Measurements from ENCODE around the gene GPA33.

The GPA33 gene

GRCh38 chr1:167082511-167083027, 7.6 kb downstream of the GPA33 start:
- TF ChIP-seq EP300 (IDR thresholded peaks at IDR 0.05; ENCODE audit: borderline replicate concordance) (no peak), CEBPB (IDR thresholded peaks at IDR 0.05) (no peak)

- TF ChIP-seq RAD21 (IDR thresholded peaks at IDR 0.05; ENCODE audit: low read depth) (no peak), ZBTB7A (IDR thresholded peaks at IDR 0.05; ENCODE audit: low read depth) (no peak), CREB1 (IDR thresholded peaks at IDR 0.05; ENCODE audit: low read depth) (no peak), TCF12 (IDR thresholded peaks at IDR 0.05; ENCODE audit: low read depth) (no peak), EP300 (IDR thresholded peaks at IDR 0.05; ENCODE audit: borderline replicate concordance) (no peak), TAF1 (IDR thresholded peaks at IDR 0.05; ENCODE audit: low read depth) (no peak), EGR1 (IDR thresholded peaks at IDR 0.05) (no peak), MAX (IDR thresholded peaks at IDR 0.05) (no peak), TEAD4 (IDR thresholded peaks at IDR 0.05) (no peak), YY1 (IDR thresholded peaks at IDR 0.05; ENCODE audit: low read depth) (no peak), NFIC (IDR thresholded peaks at IDR 0.05) (no peak), CEBPB (IDR thresholded peaks at IDR 0.05) (no peak), USF1 (IDR thresholded peaks at IDR 0.05) (no peak), FOXM1 (IDR thresholded peaks at IDR 0.05; ENCODE audit: borderline replicate concordance, low read depth) (no peak)
Observed at GRCh38 chr1:167081594-167082156, 8.5 kb downstream of the GPA33 start.

- TF ChIP-seq TAF1 (IDR thresholded peaks at IDR 0.05; ENCODE audit: low read depth) (no peak), FOXM1 (IDR thresholded peaks at IDR 0.05; ENCODE audit: borderline replicate concordance, low read depth) (no peak), TEAD4 (IDR thresholded peaks at IDR 0.05) (no peak), CEBPB (IDR thresholded peaks at IDR 0.05) (no peak), CREB1 (IDR thresholded peaks at IDR 0.05; ENCODE audit: low read depth) (no peak), REST (IDR thresholded peaks at IDR 0.05; ENCODE audit: low read depth) (no peak), USF1 (IDR thresholded peaks at IDR 0.05) (no peak), MAX (IDR thresholded peaks at IDR 0.05) (no peak), EP300 (IDR thresholded peaks at IDR 0.05; ENCODE audit: borderline replicate concordance) (no peak), RAD21 (IDR thresholded peaks at IDR 0.05; ENCODE audit: low read depth) (no peak)
Observed at GRCh38 chr1:167077868-167078210, 12.3 kb downstream of the GPA33 start.

GRCh38 chr1:167077128-167077867, 12.9 kb downstream of the GPA33 start:
- TF ChIP-seq EP300 (IDR thresholded peaks at IDR 0.05; ENCODE audit: borderline replicate concordance) (no peak), TCF12 (IDR thresholded peaks at IDR 0.05; ENCODE audit: low read depth) (no peak), TEAD4 (IDR thresholded peaks at IDR 0.05) (0 out of 2 replicates have a peak, but pooled peaks have one; percentile 22)

- TF ChIP-seq EGR1 (IDR thresholded peaks at IDR 0.05) (no peak), EP300 (IDR thresholded peaks at IDR 0.05; ENCODE audit: borderline replicate concordance) (no peak), MAX (IDR thresholded peaks at IDR 0.05) (no peak), TAF1 (IDR thresholded peaks at IDR 0.05; ENCODE audit: low read depth) (no peak), TEAD4 (IDR thresholded peaks at IDR 0.05) (no peak), CEBPB (IDR thresholded peaks at IDR 0.05) (no peak), NFIC (IDR thresholded peaks at IDR 0.05) (no peak), FOXM1 (IDR thresholded peaks at IDR 0.05; ENCODE audit: borderline replicate concordance, low read depth) (no peak), TCF12 (IDR thresholded peaks at IDR 0.05; ENCODE audit: low read depth) (no peak), YY1 (IDR thresholded peaks at IDR 0.05; ENCODE audit: low read depth) (no peak), CREB1 (IDR thresholded peaks at IDR 0.05; ENCODE audit: low read depth) (no peak)
Observed at GRCh38 chr1:167076136-167076710, 14.0 kb downstream of the GPA33 start.

GRCh38 chr1:167071286-167071685, 18.9 kb downstream of the GPA33 start:
- no peak for TF ChIP-seq RAD21 (IDR thresholded peaks at IDR 0.05; ENCODE audit: low read depth)
- no peak for TF ChIP-seq FOXM1 (IDR thresholded peaks at IDR 0.05; ENCODE audit: borderline replicate concordance, low read depth)
- TF ChIP-seq ZBTB7A (IDR thresholded peaks at IDR 0.05; ENCODE audit: low read depth), result no peak
- no peak for TF ChIP-seq CREB1 (IDR thresholded peaks at IDR 0.05; ENCODE audit: low read depth)
- TF ChIP-seq EP300 (IDR thresholded peaks at IDR 0.05; ENCODE audit: borderline replicate concordance), result no peak
- no peak for TF ChIP-seq CEBPB (IDR thresholded peaks at IDR 0.05)
- no peak for TF ChIP-seq USF1 (IDR thresholded peaks at IDR 0.05)
- no peak for TF ChIP-seq MAX (IDR thresholded peaks at IDR 0.05)
- no peak for TF ChIP-seq TEAD4 (IDR thresholded peaks at IDR 0.05)
- TF ChIP-seq TAF1 (IDR thresholded peaks at IDR 0.05; ENCODE audit: low read depth), result no peak
- TF ChIP-seq NFIC (IDR thresholded peaks at IDR 0.05), result no peak
- TF ChIP-seq YY1 (IDR thresholded peaks at IDR 0.05; ENCODE audit: low read depth), result no peak
